ACHN (cell line): ENCODE measurements around the gene CSRP3.

Source experiments
- DNase-seq: peaks from one replicate; pipeline ENCODE4 v3.0.0-alpha.2; 2015
- in situ Hi-C: cut with HindIII; loops from 2 replicates; pipeline ENCODE4 v1.10.0; 2017; ENCODE audit warnings: low sequenced_read_pairs, low pct_ligation_motif_present, low pct_unique_long_range_greater_than_20kb

Gene CSRP3

GRCh38 chr11:19201737-19202605, at the start of gene CSRP3:
TSS of gene CSRP3 (minus strand) at chr11:19201983. CDS start at chr11:19192448, 9,535 bp downstream.
- DNase-seq: no peak
- in situ Hi-C loops: no loop called here

- in situ Hi-C loops: no loop called here
- no peak for DNase-seq
Measured at GRCh38 chr11:19251577-19251976, 49.8 kb upstream of the CSRP3 start.

- in situ Hi-C loops: no loop called here
- no peak for DNase-seq
Measured at GRCh38 chr11:19246816-19247215, 45.0 kb upstream of the CSRP3 start.

GRCh38 chr11:19245351-19245750, 43.6 kb upstream of the CSRP3 start:
- no peak for DNase-seq
- in situ Hi-C loops: no loop called here

GRCh38 chr11:19244621-19245020, 42.8 kb upstream of the CSRP3 start:
- in situ Hi-C loops: no loop called here
- DNase-seq: no peak

GRCh38 chr11:19244084-19244483, 42.3 kb upstream of the CSRP3 start:
- no peak for DNase-seq
- in situ Hi-C loops: no loop called here

- DNase-seq: no peak
- in situ Hi-C loops: no loop called here
Measured at GRCh38 chr11:19243613-19244012, 41.8 kb upstream of the CSRP3 start.

GRCh38 chr11:19243143-19243542, 41.4 kb upstream of the CSRP3 start:
- no peak for DNase-seq
- in situ Hi-C loops: no loop called here

GRCh38 chr11:19242179-19242932, 40.6 kb upstream of the CSRP3 start:
- in situ Hi-C loops: no loop called here
- DNase-seq: no peak

GRCh38 chr11:19241260-19242178, 39.7 kb upstream of the CSRP3 start:
- in situ Hi-C loops: no loop called here
- DNase-seq: peak; percentile 42

- in situ Hi-C loops: no loop called here
- peak; percentile 94 for DNase-seq
Measured at GRCh38 chr11:19240420-19241259, 38.9 kb upstream of the CSRP3 start, which contains the start of gene E2F8. TSS of gene E2F8 (minus strand) at chr11:19240945. CDS start at chr11:19240121, 824 bp downstream.

GRCh38 chr11:19239039-19239438, 37.3 kb upstream of the CSRP3 start:
- no peak for DNase-seq
- in situ Hi-C loops: no loop called here

GRCh38 chr11:19237813-19238212, 36.0 kb upstream of the CSRP3 start:
- DNase-seq: no peak
- in situ Hi-C loops: no loop called here

GRCh38 chr11:19237381-19237780, 35.6 kb upstream of the CSRP3 start:
- DNase-seq: no peak
- in situ Hi-C loops: no loop called here

GRCh38 chr11:19234231-19234817, 32.5 kb upstream of the CSRP3 start:
- in situ Hi-C loops: no loop called here
- DNase-seq: no peak

GRCh38 chr11:19232910-19233503, 31.2 kb upstream of the CSRP3 start:
- peak; percentile 78 for DNase-seq
- in situ Hi-C loops: no loop called here

GRCh38 chr11:19229671-19230070, 27.9 kb upstream of the CSRP3 start:
- in situ Hi-C loops: no loop called here
- DNase-seq: no peak
